ENCODE data around the gene NDUFA5.

Gene NDUFA5

DNA sequence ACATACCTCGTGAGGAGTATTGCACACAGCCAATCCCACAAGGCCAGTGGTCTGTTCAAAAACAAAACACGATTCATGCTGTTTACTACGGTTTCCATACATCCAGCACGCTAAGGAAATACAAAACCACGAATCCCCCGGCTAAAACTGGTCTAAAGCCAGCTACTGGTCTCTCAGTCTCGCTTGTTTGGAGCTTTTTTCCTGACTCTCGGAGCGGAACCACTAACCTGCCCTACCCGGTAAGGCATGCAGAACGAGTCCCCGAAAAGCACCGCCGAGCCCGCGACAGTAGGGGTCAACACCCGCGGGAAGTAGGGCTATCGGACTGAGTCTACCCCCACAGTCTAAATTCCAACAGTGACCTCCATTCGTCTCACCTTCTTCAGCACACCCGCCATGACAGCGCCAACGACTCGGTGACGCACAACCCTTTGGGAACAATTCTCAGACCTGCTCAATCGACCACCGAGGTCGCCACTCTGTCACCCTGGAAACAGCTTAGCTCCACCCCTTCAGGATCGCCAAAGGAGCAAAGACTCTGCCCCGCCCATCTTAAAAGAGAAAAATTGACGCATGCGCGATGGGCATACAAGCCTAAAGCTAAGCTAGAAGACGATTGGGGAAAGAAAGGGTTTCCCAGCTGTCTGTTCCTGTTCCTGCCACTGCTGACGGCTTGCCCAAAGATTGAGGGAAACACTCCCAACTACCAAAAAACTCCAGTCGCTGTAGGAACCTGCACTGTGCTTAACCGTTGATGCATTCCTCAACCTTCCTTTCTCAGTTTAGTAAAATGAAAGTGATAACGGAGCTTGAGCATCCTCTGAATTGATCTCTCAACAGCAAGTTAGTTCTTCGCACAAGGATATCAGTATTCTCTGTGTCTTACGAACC lies at the start of gene NDUFA5:
Gene NDUFA5 (minus strand): TSS at position 421 of the 891 bp plus-strand sequence. CDS start 23 bp downstream, at position 398.
- DNase-seq, result peak; percentile 98

DNA sequence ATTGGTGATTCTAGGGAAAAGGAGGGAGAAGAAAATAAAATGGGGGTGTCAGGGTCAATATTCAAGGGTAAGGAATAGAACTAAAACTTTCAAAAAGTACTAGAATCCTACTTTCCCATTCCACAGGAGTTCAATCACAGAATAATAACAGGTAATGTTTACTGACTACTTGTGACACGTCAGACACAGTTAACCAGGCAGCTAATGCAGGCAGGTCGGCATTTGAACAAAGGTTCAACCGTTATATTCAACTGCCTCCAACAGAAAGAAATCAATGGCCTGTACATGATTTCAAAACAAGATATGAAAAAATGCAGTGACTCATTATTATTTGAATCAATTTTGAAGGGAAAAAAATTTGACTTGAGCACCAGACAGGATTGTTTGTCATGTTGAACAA lies 47.1 kb upstream of the NDUFA5 start:
- no peak for DNase-seq

DNA sequence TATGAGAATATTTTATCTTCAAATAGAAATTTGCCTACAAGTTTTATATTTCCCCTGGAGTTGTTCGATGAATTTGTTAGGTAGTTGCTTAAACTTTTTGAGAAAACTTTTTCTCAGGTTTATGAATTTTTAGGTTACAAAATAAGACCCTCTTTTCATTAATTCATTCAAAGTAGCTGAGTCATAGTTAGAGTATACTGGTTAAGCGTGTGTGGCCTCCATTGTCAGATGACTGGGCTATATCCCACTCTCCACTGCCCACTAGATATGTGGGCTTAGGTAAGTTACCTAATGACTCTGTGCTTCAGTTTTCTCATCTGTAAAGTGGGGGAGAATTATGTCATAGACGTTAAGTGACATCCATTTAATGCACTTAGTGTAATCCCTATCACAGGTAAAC lies 45.0 kb upstream of the NDUFA5 start:
- no peak for DNase-seq

DNA sequence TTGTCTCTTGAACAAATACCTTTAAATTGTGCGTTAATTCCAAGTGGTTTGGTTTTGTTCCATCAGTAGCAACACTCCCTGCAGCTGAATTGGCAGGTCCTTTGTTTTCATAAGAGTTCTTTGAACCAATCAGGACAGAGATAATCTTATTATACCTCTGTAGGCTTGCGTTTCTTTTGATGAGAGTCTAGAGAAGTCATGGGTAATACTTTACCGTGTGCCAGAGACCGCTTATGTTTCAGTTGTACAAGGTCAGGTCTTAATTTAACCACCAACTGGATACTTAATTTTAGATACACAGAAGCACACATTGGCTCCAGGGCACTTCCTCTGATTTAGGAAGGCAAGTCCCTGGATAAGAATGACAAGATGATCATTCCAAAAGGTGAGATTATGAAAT lies 43.9 kb upstream of the NDUFA5 start, which contains the start of gene ASB15:
Gene ASB15 (plus strand): TSS at position 292 of the 400 bp plus-strand sequence. CDS start 12,682 bp downstream, outside the sequence.
- peak; percentile 7 for DNase-seq

DNA sequence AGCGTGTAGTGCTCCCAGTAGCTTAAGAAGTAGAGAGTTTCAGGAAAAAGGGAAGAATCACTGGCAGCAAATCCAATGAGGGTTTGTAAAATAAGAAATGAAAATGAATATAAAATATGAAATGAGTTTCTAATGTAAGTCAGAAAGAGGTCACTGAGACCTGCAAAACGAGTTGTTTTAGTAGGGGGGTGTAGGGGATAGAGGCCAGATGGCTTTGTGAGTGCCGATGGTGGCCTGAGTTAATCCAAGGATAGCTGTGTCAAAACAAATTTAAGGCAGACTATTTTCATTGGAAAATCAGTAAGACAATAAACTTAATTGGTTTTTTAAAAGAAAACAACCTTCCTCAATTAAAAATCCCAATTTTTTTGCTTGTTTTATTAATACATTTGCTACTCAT lies 43.3 kb upstream of the NDUFA5 start:
- DNase-seq, result no peak

DNA sequence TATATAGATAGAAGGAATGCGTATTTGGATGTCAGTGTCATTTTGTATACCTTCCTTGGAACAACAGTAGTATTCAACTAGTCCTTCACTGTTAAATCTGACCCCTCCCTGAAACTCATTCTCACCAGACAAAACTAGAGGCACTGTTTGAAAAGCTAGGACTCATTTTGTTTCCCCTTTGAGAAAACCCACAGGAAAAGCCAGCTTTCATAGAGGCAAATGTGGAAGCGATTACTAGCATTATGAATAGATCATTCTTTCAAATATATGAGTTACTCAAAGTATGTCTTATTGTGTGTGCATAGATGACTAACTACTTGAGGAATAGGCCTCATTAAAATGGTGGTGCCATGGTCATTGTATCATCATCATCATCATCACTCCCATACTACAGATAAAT lies 42.1 kb upstream of the NDUFA5 start:
- no peak for DNase-seq

DNA sequence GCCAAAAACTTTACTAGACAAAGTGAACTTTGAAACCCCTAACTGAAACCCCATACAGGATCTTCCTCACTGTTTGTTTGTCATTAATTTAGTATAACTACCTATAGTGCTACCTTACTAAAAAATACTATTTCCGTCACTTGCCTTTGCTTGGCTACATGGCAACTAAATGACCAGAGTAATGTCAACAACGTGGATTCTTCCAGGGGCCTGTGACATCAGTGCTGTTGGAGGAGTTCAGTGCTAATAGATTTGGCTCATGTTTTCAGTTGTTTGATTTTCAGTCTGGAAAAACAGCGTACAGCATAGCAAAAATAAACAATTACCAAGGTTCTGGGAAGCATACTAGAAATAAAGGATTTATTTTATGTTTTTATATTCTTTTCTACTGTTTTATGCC lies 41.0 kb upstream of the NDUFA5 start:
- DNase-seq, result no peak

DNA sequence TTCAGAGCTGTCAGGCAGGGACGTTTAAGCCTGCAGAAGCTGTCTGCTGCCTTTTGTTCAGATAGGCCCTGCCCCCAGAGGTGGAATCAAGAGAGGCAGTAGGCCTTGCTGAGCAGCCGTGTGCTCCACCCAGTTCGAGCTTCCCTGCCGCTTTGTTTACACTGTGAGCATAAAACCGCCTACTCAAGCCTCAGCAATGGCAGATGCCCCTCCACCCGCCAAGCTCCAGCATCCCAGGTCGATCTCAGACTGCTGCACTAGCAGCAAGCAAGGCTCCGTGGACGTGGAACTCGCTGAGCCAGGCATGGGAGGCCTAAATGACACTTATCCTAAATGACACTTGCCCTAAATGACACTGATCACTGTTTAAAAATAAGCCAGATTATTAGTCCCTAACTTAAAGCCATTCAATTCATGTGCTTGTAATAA lies 37.2 kb upstream of the NDUFA5 start:
- DNase-seq, result peak; percentile 29

DNA sequence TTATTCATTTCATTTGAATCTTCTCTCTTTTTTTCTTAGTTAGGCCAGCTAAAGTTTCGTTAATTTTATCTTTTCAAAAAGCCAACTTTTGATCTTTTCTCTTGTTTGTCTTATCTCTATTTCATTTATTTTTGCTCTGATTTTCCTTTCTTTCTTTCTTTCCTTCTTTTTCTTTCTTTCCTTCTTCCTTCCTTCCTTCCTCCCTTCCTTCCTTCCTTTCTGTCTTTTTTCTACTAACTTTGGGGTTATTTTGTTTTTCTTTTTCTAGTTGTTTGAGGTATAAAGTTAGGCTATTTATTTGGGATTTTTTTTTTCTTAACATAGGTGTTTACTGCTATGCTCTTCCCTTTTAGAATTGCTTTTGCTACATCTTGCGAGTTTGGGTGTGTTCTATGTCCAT lies 30.8 kb upstream of the NDUFA5 start:
- no peak for DNase-seq

DNA sequence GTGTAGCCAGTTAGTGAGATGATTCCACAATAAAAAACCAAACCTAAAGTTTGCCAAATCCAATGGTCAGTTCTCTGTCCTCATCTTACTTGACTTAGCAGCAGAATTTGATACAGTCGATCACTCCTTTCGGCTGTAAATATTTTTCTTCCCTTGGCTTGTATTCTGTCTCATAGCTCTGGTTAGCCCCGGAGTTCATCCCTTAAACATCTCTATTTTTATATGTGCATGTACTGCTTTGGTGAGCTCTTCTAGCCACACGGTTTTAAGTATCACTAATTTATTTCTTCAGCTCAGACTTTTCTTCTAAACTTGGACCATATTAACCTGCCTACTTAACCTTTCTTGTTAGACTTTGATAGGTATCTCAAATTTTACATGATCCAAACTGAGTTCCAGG lies 26.2 kb upstream of the NDUFA5 start:
- no peak for DNase-seq

DNA sequence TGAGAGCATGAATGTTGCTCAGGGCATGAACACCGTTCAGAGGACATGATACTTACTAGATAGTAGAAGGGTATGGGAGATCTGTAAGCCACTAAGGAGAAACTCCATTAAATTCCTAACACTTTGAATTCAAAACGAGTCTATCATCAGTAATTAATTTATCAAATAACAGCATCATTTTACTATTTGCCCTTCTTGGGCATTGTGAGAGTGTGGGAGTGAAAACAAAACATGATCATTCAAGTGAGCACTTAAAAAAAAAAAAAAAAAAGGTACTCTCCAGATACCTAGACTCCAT lies 23.5 kb upstream of the NDUFA5 start:
- no peak for DNase-seq

DNA sequence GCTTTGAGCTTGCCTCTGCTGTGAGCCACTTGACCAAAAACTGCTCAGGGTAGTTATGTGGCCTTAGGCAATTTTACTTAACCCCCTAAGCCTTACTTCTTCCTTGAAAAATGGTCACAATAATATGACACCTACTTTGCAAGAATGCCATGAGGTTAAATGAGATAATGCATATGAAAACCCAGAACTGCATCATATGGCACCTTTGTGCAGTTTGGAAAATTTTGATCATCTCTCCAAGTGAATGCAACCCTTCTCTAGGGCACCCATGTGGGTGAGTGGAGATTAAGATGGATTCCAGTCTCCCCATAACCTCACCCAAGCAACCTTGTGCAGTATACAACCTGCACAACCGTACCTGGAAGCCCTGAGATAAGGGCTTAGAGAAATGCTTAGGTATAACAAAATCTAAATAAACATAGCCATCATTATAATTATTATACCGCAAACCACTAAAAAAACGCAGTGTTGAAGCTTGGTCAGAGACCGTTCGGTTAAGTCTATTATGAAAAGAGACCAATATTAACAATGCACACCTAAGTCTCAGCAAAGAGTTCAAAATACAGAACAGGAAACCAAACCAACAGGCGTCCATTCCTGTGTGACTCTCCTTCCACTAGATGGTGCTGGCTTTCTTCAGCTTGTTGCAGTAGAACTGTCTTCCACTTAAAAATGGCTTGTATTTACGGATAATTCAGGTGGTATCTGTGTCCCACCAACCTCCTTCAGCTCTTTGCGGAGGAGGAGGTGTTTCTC lies 23.0 kb upstream of the NDUFA5 start:
- DNase-seq, result peak; percentile 73

DNA sequence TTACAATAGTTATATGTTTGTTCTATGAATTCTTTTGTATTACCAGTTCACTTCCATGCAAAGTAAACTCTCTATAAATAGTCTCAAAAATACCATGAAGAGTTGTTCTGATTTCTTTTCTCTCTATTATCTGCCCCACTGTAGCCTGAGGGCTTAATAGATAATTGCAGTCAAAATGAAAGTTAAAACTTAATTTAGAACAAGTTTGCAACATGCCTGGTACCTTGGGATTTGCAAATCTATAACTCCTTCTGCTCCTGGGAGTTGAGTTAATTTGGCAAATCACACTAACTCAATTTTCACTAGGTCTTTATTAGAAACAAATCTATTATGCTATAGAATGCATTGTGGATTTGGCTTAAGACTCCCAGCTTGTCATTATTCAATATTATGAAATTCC lies 21.8 kb upstream of the NDUFA5 start:
- no peak for DNase-seq

DNA sequence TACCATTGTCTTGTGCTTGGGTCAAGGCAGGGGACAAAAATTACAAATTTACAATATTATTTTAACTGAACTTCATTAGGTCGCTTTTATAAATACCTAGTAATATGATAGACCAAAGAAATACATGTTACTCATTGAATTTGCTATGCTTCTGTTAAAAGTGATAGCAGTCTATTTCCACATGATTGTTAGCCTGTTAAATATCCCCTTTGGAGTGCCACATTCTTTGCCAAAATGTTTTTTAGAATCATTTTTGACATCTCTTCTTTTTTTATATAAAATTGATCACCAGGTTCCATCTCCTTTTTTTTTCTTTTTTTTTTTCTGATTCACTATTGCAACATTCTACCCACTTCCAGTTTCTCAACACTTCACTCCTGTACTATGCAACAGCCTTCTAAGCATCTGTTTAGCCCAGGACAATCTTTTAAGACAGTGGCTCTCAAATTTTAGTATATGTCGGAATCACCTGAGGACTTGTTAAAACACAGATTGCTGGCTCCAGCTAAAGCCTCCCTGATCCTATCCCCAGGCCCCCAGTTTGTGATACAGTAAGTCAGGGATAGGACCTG lies 16.4 kb upstream of the NDUFA5 start:
- DNase-seq, result no peak

DNA sequence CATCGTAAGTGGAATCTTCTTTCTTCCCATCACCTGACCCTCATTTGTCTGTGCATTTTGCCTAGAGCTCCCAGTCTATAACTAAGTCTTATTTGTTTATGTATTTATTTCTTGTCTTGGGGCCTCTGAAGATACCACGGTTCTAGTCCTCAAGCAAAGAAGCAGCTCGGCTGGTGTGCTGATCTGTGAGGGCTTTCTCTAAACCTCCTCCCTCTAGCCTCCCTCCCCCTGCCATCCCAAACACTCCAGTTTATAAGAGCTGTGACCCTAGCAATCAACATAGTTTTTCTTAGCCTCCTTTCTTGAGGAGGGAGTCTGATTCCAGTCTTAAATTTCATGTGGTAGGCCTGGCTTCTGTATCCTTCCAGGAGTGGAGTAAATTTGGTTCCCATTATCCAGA lies 15.7 kb upstream of the NDUFA5 start:
- DNase-seq, result no peak

DNA sequence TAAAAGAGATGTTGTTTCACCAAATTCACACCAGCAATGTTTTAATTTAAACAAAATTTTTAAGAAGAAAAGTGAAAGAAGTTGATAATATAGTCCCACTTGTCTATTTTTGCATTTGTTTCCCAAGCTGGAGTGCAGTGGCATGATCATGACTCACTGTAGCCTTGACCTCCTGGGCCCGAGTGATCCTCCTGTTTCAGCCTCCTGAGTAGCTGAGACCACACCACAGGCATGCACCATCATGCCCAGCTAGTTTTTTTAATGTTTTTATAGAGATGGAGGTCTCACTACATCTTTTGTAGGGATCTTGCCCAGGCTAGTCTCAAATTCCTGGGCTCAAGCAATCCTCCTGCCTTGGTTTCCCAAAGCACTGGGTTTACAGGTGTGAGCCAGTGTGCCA lies 14.1 kb upstream of the NDUFA5 start:
- DNase-seq, result no peak

DNA sequence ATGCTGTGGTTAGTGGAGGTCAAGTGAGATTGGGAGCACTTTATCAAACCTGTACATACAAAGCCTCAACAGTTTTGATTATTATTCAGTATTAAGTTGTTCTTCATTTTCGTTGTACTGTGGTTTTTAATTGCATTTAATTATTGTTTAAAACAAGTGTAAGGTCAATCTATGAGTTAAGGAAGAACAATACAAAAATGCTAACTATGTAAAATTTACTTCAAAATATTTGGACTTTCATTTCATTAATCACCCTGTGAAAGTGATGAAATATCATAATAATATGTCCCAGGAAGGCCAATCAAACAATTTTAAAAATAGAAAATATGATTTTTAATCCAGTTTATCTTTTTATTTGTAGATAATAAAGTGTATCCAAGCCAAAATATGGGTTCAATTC lies 13.6 kb upstream of the NDUFA5 start:
- no peak for DNase-seq

DNA sequence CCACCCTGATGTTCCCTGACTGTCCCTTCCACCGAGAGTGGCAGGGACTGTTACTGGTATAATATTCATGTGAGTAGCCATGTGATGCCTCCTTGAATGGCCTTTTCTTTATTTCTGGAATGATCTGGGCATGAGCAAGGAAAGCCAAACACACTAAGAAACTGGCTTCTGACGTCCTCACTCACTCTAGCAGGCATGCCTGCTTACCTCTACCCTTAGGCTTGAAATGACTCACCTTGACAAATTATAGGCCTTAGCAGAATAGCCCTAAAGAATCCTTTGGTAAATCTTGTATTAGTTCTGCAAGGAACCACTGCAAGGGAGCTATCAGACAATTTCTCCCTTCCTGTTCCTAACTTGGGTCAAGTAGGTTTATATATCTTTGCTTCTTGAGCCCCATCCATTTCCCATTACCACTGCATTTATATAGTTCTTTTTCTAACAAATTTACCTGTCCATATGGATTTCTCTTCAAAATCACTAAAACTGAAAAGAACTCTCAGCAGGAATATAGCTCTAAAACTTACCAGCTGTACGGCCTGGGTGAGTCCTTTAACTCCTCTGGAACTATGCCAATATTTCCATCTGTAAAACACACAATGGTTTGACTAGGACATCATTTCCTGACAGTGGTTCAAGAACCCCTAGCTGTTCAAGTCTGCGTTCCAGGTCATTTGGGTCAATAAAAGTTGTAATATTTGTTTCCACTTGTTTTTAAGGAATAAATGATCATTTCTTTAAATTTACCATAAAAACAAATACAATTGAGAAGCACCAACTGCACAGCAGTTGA lies 13.0 kb upstream of the NDUFA5 start:
- DNase-seq, result peak; percentile 4

DNA sequence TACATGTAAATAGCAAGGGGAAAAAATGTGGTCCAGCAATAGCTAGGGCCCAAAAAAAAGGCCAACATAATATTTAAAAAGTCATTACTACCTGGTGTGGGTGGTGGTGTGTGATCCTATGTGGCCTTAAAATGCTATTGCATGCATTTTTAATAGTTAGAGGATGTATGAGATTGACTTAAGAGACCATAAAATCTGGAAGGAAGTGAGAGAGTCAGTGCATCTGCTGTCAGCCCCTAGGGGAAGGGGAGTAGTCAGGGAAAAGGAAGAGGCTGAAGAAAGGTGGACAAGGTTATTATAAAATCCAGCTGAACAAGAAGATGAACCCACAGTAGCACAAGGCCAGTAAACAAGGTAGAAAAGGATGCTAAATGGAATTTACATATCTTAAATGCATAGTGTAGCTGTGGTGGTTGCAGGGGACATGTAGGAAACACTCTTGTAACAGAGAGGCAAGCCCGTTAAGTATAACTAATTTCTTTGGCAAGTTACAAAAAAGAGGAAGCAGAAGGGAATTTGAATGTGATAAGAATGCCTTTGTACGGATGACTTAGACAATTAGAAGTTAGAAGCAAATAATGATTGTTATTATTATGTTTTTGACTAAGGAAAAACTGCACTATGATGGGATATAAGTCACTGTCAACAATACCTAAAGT lies 11.9 kb upstream of the NDUFA5 start:
- DNase-seq, result no peak

DNA sequence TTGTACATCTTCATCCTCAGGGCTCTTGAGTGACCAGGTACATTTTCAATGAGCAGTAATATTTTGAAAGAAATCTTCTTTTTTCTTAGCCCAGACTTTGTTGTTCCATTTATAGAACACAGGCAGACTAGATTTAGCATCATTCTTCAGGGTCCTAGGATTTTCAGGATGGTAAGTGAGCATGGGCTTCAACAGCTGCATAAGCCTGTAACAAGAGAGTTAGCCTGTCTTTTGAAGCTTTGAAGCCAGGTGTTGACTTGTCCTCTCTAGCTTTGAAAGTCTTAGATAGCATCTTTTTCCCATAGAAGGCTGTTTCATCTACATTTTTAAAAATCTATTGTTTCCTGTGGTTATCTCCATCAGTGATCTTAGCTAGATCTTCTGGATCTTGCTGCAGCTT lies 4.5 kb upstream of the NDUFA5 start:
- no peak for DNase-seq

DNA sequence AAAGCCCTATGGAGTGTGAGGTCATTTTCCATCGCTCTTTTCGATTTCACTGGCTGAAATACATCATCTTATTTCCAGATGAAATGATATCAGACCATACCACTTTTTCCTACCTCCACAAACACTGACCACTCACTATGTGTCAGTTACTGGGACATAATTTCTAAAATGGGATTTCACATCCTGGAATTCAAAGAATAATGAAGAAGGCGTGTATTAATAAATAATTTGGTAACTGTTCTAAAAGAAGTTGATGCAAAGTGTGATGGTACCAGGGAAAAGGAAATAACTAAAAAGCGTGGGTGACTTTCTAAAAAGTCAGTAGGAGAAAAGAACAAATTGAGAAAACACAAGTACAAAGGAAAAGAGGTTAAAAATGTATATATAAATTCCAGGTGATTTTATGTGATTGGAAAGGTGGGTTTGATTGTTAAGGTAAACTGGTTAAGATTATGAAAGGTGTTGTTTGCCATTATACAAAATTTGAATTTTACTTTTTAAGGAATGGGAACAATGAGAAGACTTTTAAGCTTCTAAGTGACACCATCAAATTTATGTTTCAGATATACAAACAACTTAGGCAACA lies 764 bp upstream of the NDUFA5 start:
- no peak for DNase-seq

DNA sequence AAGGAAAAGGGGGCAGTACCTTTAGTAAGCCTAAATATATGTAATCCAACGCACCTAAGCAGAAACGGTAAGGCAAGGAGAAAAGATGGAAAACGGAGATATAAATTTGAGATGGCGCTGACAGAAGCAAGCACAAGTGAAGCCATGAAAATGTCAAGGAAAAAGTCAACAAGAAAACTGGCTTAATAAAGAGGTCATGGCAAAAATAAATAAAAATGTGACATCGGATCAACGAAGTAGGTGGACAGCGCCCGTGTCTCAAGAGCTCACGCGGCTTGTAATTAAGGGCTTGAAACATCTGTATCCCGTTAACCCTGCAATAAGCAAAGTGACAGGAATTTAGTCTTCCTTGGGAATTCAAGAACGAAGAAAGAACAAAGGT lies 611 bp downstream of the NDUFA5 start:
- no peak for DNase-seq

Measured in NCI-H2029 treated with DMSO at 0.1 percent for 48 hours (cell line).